ENCODE results near the gene CYS1.

The CYS1 gene

DNA sequence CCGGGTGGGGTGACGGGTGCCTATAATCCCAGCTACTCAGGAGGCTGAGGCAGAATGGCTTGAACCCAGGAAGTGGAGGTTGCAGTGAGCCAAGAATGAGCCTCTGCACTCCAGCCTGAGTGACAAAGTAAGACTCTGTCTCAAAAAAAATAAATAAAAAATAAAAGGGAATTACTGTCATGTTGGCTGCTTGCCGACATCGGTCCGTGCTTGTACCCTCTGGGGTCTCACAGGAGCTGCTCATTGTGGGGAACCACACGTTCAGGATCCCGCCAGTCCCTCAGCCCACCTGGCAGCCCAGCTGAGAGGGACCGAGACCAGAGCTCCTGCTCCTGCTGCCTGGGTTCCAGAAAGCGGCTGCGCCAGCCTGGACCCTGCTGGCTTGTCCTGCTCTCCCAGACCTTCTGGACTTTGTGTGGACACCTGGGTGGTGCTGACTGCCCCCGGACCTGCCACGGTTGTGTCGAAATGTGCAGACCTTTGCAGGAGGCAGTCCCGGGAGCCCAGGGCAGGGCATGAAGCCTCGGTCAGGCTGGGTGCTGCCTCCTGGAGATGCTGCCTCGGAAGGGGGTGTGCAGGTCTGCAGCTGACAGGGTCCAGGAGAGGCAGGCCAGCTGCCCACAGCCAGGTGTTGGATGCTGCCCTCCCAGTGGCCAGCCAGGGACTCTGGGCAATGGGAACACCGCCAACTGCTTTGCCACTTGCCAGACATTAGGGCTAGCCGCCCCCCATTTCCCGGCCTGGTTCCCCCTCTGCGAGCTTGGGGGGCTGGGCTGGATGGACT lies 20.5 kb downstream of the CYS1 start:
- Histone ChIP-seq H3K27me3 (no peaks in the 10 kb centered on the region), H3K4me1 (peaks cover 7% of the 10 kb centered on the region; the same call in 1 of the 2 replicates), H3K4me3 (ENCODE audit: low read depth, low read length) (no peak overlapping the region), H3K36me3 (no peaks in the 10 kb centered on the region), H3K9me3 (no peaks in the 10 kb centered on the region)
- TF ChIP-seq, protein P1, sequence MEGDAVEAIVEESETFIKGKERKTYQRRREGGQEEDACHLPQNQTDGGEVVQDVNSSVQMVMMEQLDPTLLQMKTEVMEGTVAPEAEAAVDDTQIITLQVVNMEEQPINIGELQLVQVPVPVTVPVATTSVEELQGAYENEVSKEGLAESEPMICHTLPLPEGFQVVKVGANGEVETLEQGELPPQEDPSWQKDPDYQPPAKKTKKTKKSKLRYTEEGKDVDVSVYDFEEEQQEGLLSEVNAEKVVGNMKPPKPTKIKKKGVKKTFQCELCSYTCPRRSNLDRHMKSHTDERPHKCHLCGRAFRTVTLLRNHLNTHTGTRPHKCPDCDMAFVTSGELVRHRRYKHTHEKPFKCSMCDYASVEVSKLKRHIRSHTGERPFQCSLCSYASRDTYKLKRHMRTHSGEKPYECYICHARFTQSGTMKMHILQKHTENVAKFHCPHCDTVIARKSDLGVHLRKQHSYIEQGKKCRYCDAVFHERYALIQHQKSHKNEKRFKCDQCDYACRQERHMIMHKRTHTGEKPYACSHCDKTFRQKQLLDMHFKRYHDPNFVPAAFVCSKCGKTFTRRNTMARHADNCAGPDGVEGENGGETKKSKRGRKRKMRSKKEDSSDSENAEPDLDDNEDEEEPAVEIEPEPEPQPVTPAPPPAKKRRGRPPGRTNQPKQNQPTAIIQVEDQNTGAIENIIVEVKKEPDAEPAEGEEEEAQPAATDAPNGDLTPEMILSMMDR (IDR thresholded peaks at IDR 0.05; ENCODE audit: low read depth, low read length), result no peak
- no peak for DNase-seq

DNA sequence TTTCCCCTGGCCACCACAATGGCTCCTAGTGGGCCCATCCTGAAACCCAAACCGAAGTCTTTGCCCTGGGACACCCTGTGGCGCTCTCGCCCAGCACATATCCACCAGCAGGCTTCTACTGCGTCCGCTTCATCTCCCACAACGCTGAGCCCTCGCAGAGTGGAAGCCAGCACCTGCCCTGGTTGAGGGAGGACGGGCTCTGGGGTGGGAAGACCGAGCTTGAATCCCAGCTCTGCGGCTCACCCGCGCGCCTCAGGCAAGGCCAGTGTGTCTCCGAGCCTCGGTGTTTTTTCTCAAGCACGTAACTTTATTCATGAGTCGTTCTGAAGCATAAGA lies 21.2 kb downstream of the CYS1 start:
- H3K4me1 ChIP-seq, result peaks cover 7% of the 10 kb centered on the region; the same call in 1 of the 2 replicates
- no peaks in the 10 kb centered on the region for H3K36me3 ChIP-seq
- H3K27me3 ChIP-seq, result no peaks in the 10 kb centered on the region
- no peaks in the 10 kb centered on the region for H3K9me3 ChIP-seq
- TF ChIP-seq, protein P1 (IDR thresholded peaks at IDR 0.05; ENCODE audit: low read depth, low read length), result no peak
- no peak overlapping the region for H3K4me3 ChIP-seq (ENCODE audit: low read depth, low read length)
- DNase-seq, result no peak

DNA sequence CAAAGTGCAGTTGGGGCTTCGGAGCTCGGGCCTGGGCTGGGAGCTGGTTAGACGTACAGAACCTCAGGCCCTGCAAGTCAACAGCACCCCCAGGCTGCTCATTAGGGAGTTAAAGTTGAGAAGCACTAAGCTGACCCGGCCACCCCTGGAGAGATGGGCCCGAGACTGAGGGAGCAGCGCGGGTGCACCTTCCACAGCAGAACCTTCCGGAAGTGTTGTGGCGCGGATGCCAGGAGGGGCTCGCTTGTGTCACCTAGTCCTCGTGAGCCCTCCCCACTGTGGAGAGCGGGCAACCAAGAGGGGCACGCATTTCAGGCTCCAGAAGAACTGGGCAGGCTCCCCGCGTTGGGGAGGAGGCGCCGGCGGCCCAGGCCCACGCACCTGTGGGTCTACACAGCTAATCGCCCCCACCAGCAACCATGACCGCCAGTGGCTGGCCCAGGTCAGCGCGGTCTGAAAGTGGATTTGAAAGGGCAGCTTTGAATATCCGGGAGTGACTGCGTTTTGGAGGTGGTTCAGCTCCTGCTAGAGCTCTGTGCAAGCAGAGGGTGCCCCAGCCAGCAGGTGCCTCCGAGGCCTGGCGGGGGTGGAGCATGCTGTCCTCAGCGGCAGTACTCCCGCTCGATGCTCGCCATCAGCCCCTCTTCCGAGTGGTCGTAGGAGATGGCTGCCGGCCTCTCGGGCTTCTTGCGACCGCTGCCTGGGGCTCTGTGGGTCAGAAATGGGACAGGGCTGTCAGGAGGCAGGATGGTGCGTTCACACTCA lies 21.8 kb downstream of the CYS1 start:
- DNase-seq, result no peak
- TF ChIP-seq, protein P1 (IDR thresholded peaks at IDR 0.05; ENCODE audit: low read depth, low read length), result no peak

DNA sequence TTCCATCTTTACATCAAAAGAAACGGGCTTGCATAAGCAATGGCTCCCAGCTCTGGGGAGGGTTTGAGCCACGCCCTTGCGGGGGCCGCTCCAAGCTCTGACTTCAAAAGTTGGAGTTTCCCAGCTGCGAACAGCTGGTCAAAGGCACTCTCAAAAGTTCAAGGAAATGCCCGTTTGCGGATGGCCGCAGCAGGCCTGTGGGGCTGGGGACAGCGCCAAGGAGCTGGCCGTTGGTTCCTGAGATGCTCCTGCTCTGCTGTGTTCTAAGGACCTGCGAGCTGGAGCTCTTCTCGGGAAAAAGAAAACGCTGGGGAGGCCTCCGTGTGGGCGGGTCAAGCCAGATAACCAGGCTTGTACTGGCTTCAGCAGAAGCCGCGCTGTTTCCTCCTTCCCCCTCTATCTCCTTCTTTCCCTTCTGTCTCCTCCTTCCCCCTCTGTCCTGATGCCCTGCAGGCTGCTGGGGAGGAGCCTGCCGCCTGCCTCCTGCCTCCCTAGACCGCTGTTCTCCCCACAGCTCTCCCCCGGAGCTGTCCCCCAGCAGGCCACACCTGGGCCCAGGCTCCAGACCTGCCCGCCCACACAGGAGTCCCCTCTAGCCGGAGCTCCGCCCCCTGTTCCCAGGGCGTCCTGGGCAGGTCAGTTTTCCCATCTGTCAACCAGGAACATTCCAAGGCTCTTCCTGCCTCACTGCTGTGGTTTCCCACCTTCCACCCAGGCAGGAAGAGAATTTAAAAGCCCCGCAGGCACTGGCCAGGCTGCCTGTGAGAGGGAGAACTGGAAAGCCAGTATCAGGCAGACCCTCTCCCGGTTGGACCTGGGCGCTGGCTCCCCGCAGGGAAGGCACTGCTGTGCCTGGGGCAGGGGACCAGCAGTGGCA lies 22.7 kb downstream of the CYS1 start:
- 0 out of 2 replicates have a peak, but pooled peaks cover 5% of the 10 kb centered on the region for H3K36me3 ChIP-seq
- no peak for DNase-seq
- H3K9me3 ChIP-seq, result no peaks in the 10 kb centered on the region
- H3K4me3 ChIP-seq (ENCODE audit: low read depth, low read length), result no peak overlapping the region
- TF ChIP-seq, protein P1 (IDR thresholded peaks at IDR 0.05; ENCODE audit: low read depth, low read length), result no peak
- no peaks in the 10 kb centered on the region for H3K27me3 ChIP-seq
- H3K4me1 ChIP-seq, result peaks cover 7% of the 10 kb centered on the region; the same call in 1 of the 2 replicates

More for the DNA sequence above, 21.8 kb downstream of the CYS1 start:
- no peaks in the 10 kb centered on the region for H3K9me3 ChIP-seq
- peaks cover 7% of the 10 kb centered on the region; the same call in 1 of the 2 replicates for H3K4me1 ChIP-seq
- H3K27me3 ChIP-seq, result no peaks in the 10 kb centered on the region
- H3K36me3 ChIP-seq, result 0 out of 2 replicates have a peak, but pooled peaks cover 1% of the 10 kb centered on the region
- H3K4me3 ChIP-seq (ENCODE audit: low read depth, low read length), result no peak overlapping the region

DNA sequence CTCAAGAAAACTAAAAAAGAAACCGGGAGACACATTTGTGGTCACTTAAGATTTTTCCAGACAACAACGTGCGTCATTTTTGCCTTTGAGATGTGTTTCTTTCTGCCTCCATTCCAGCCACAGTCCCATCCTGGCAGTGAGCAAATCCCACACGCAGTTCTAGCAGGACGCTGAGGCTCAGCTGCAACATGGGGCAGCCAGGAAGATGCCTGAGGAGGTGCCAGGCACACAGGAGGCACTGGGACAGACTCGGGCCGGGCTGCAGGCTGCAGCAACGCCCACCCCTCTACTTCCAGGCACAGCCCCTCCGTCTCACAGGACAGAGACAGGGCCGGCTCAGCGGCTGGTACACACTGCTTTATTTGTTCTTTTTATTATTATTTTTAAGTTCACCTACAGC lies 23.8 kb downstream of the CYS1 start:
- TF ChIP-seq, protein P1 (IDR thresholded peaks at IDR 0.05; ENCODE audit: low read depth, low read length), result no peak
- Histone ChIP-seq H3K4me1 (peaks cover 7% of the 10 kb centered on the region; the same call in 1 of the 2 replicates), H3K27me3 (no peaks in the 10 kb centered on the region), H3K36me3 (0 out of 2 replicates have a peak, but pooled peaks cover 5% of the 10 kb centered on the region), H3K9me3 (no peaks in the 10 kb centered on the region), H3K4me3 (ENCODE audit: low read depth, low read length) (no peak overlapping the region)
- no peak for DNase-seq

All from BE2C (cell line).